Measurements from ENCODE around the gene PNMA6F. TPM values are rescaled to one million over a fixed set of nuclear protein-coding genes. Genes with fewer than 3 reads are reported as not detected.

The PNMA6F gene
- total RNA-seq, 4 donors from 2014 or later = 0.59 TPM; not detected in 3

DNA sequence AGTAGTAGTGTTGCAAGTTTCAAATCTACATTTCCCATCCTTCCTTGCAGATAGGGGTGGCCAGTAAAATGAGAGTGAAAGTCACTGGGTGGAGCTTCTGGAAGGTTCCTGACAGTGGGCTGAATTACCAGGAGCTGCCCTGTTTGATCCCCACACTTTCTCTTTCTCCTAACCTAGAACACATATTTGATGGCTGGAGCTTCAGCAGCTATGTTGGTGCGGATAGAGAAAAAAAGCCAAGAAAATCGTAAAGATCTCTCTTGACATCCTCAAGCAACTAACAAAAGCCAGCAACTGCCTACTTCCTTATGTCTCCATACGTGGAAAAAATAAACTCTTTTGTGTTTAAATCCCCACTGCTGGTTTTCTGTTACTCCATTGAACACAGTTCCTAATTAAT lies 44.6 kb upstream of the PNMA6F start:
- TF ChIP-seq, protein P1, sequence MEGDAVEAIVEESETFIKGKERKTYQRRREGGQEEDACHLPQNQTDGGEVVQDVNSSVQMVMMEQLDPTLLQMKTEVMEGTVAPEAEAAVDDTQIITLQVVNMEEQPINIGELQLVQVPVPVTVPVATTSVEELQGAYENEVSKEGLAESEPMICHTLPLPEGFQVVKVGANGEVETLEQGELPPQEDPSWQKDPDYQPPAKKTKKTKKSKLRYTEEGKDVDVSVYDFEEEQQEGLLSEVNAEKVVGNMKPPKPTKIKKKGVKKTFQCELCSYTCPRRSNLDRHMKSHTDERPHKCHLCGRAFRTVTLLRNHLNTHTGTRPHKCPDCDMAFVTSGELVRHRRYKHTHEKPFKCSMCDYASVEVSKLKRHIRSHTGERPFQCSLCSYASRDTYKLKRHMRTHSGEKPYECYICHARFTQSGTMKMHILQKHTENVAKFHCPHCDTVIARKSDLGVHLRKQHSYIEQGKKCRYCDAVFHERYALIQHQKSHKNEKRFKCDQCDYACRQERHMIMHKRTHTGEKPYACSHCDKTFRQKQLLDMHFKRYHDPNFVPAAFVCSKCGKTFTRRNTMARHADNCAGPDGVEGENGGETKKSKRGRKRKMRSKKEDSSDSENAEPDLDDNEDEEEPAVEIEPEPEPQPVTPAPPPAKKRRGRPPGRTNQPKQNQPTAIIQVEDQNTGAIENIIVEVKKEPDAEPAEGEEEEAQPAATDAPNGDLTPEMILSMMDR (IDR thresholded peaks at IDR 0.05) = no peak
- TF ChIP-seq POLR2A (IDR thresholded peaks at IDR 0.05) (no peak), EP300 (IDR thresholded peaks at IDR 0.05) (no peak)

DNA sequence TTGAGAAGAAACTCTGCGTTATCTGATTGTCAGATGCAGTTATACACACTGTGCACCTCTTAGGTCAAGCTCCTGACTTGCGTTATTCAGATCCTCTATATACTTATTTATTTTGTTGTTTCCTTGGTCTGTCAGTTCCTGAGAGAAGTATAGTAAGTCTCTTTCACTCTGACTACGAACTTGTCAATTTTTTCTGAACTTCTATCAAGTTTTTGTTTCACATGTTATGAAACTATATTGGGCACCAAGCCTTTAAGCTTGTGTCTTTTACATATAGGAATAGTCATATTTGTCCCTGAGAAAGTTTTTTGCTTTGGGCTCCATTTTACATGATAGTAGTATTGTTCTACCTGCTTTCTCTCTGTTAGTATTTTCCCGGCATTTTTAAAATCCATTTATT lies 44.1 kb upstream of the PNMA6F start:
- no peak overlapping the region for H3K4me3 ChIP-seq
- H3K4me1 ChIP-seq = no peaks in the 10 kb centered on the region
- WGBS, 2 donors = 73 to 91% methylated on average over 4 of the region's 4 CpGs
- H3K36me3 ChIP-seq = no peaks in the 10 kb centered on the region
- TF ChIP-seq POLR2A (IDR thresholded peaks at IDR 0.05) (no peak), EP300 (IDR thresholded peaks at IDR 0.05) (no peak)
- TF ChIP-seq, protein P1 (IDR thresholded peaks at IDR 0.05) = no peak
- no peaks in the 10 kb centered on the region for H3K9me3 ChIP-seq
- DNase-seq (ENCODE audit: low spot score in 2 of 2) = no peak
- H3K27me3 ChIP-seq = no peaks in the 10 kb centered on the region
- no peak overlapping the region for H3K27ac ChIP-seq

More for the DNA sequence above, 44.6 kb upstream of the PNMA6F start:
- Histone ChIP-seq H3K36me3 (no peaks in the 10 kb centered on the region), H3K4me1 (no peaks in the 10 kb centered on the region), H3K27ac (no peak overlapping the region), H3K4me3 (no peak overlapping the region), H3K9me3 (no peaks in the 10 kb centered on the region), H3K27me3 (no peaks in the 10 kb centered on the region)
- DNase-seq (ENCODE audit: low spot score in 2 of 2) = no peak
- WGBS, 2 donors = 71 to 89% methylated on average over 3 of the region's 3 CpGs

DNA sequence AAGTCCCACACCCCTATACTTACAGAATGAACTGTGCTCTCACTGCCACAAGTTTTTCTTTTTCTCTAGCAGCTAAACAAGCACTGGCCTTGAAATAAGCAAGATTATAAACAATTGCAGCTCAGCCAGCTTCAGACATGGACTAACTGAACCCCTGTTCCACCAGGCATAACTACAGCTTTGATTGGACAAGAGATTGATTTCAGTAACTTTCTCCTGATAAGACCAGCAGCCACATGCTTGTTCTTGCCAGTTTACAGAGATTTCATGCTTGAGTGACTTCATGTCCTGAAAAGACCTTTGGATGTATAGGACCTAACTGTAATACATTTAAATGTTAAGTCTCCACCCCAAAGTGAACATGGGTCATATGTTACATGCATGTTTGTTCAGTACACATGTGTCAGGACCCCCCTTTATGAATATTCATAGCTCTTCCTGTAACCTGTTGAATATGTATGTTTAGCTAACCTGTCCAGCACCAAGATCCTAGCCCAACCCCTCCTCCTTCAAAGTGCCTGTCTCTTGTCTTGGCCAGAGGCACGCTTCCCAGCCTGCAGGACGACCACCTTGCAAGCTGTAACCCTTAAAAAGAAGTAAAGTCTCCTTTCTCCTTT lies 40.3 kb upstream of the PNMA6F start:
- Histone ChIP-seq H3K9me3 (no peaks in the 10 kb centered on the region), H3K36me3 (no peaks in the 10 kb centered on the region), H3K4me3 (no peak overlapping the region), H3K27me3 (no peaks in the 10 kb centered on the region), H3K4me1 (no peaks in the 10 kb centered on the region), H3K27ac (no peak overlapping the region)
- DNase-seq (ENCODE audit: low spot score in 2 of 2) = no peak
- WGBS, 2 donors = 34 to 36% methylated on average over 2 of the region's 2 CpGs
- TF ChIP-seq POLR2A (IDR thresholded peaks at IDR 0.05) (no peak), EP300 (IDR thresholded peaks at IDR 0.05) (no peak)
- TF ChIP-seq, protein P1 (IDR thresholded peaks at IDR 0.05) = no peak

DNA sequence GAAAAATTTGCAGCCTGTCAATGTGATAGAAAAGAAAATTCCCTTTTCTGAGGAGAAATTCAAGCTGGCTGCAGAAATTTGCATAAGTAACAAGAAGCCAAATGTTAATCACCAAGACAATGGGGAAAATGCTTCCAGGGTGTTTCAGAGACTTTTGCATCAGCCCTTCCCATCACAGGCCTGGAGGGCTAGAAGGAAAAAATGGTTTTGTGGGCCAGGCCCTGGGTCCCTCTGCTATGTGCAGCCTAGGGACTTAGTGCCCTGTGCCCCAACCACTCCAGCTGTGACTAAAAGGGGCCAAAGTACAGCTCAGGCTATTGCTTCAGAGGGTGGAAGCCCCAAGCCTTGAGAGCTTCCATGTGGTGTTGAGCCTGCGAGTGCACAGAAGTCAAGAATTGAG lies 36.3 kb upstream of the PNMA6F start:
- TF ChIP-seq EP300 (IDR thresholded peaks at IDR 0.05) (no peak), POLR2A (IDR thresholded peaks at IDR 0.05) (no peak)
- TF ChIP-seq, protein P1 (IDR thresholded peaks at IDR 0.05) = no peak
- Histone ChIP-seq H3K4me1 (no peaks in the 10 kb centered on the region), H3K4me3 (no peak overlapping the region), H3K36me3 (no peaks in the 10 kb centered on the region), H3K9me3 (no peaks in the 10 kb centered on the region), H3K27me3 (no peaks in the 10 kb centered on the region), H3K27ac (no peak overlapping the region)
- WGBS, 2 donors = 83 to 100% methylated on average over 1 of the region's 1 CpG
- no peak for DNase-seq (ENCODE audit: low spot score in 2 of 2)

DNA sequence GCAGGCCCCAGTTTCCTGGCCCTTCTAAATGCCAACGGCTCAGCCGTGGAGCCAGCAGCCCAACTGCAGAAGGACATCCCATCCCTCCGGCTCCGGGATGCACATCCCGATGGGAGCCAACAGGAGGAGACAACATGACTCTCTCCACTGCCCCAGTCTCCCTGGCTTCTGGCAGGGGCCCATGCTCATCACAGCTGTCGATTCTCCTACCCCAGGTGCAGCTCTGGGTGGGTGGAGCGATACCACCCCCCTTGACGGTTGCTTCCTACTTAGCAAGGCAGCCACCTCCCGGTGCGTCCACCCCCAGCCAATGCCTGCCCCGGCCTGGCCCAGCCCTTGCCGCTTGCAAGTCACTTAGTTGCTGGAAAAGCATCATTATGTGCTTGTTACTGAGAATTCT lies 31.8 kb upstream of the PNMA6F start:
- Histone ChIP-seq H3K4me1 (no peaks in the 10 kb centered on the region), H3K36me3 (peaks cover 0 to 28% (median 0%) of the 10 kb centered on the region in 3 donors), H3K27ac (no peak overlapping the region), H3K4me3 (no peak overlapping the region), H3K9me3 (no peaks in the 10 kb centered on the region), H3K27me3 (no peaks in the 10 kb centered on the region)
- TF ChIP-seq EP300 (IDR thresholded peaks at IDR 0.05) (no peak), POLR2A (IDR thresholded peaks at IDR 0.05) (no peak)
- TF ChIP-seq, protein P1 (IDR thresholded peaks at IDR 0.05) = no peak
- no peak for DNase-seq (ENCODE audit: low spot score in 2 of 2)
- 67 to 82% methylated on average over 7 to 9 of the region's 12 CpGs for WGBS, 2 donors
